KMS-11 (cell line): Measurements from ENCODE around the gene ZNF296.
"Not testable (repeated sequence)": the region's sequence is repeated elsewhere in the genome, so short reads cannot be mapped to it uniquely, and the experiment has no call there.

Experiments
- H2AFZ ChIP-seq: fragments of 200-600 bp; sonication (generic); 2 replicates; pipeline ENCODE4 v1.6.1; 2016; ENCODE audit warnings: antibody characterized with exemption, mixed run types, low read depth
- H3K27ac ChIP-seq: fragments of 200-600 bp; sonication (generic); 2 replicates; pipeline ENCODE4 v1.6.1; 2016; ENCODE audit warnings: mild to moderate bottlenecking, mixed run types
- H3K27me3 ChIP-seq: fragments of 200-600 bp; sonication (generic); 2 replicates; pipeline ENCODE4 v1.6.1; 2017; ENCODE audit warnings: mild to moderate bottlenecking, low read depth, mixed run types, moderate library complexity; ENCODE audit not compliant: insufficient read depth
- H3K36me3 ChIP-seq: fragments of 200-600 bp; sonication (generic); 2 replicates; pipeline ENCODE4 v1.6.1; 2017; ENCODE audit warnings: mild to moderate bottlenecking, mixed run types; ENCODE audit not compliant: insufficient read depth
- H3K4me1 ChIP-seq: fragments of 200-600 bp; sonication (generic); 2 replicates; pipeline ENCODE4 v1.6.1; 2016; ENCODE audit warnings: mild to moderate bottlenecking, low read depth, mixed run types; ENCODE audit not compliant: poor library complexity, severe bottlenecking
- H3K4me2 ChIP-seq: fragments of 200-600 bp; sonication (generic); 2 replicates; pipeline ENCODE4 v1.7.0; 2016; ENCODE audit warnings: mild to moderate bottlenecking, mixed run types
- H3K4me3 ChIP-seq: fragments of 200-600 bp; sonication (generic); IDR thresholded peaks from 2 replicates; pipeline ENCODE4 v1.6.1; 2017; ENCODE audit warnings: low read depth, low read length, mixed read lengths; ENCODE audit not compliant: insufficient read depth
- H3K79me2 ChIP-seq: fragments of 200-600 bp; sonication (generic); 2 replicates; pipeline ENCODE4 v1.6.1; 2016; ENCODE audit warnings: low read depth, mixed run types; ENCODE audit not compliant: insufficient read depth
- H3K9ac ChIP-seq: fragments of 200-600 bp; sonication (generic); 2 replicates; pipeline ENCODE4 v1.6.1; 2016; ENCODE audit warnings: mild to moderate bottlenecking, mixed run types
- H4K20me1 ChIP-seq: fragments of 200-600 bp; sonication (generic); 2 replicates; pipeline ENCODE4 v1.6.1; 2016; ENCODE audit warnings: mild to moderate bottlenecking, mixed run types; ENCODE audit not compliant: insufficient read depth
- CTCF ChIP-seq: fragments of 200-600 bp; sonication (generic); conservative IDR thresholded peaks from 2 replicates; pipeline ENCODE4 v1.6.1; 2017; ENCODE audit warnings: low read depth, mild to moderate bottlenecking, antibody characterized with exemption, low read length, moderate library complexity, mixed read lengths

ZNF296 gene

GRCh38 chr19:45107621-45108150 lies 31.4 kb upstream of the ZNF296 start:
- 0 out of 2 replicates have a peak, but pooled peaks cover 3% of the 10 kb centered on the region for H4K20me1 ChIP-seq
- peaks cover 32% of the 10 kb centered on the region for H3K4me1 ChIP-seq
- no peak for TF ChIP-seq CTCF

GRCh38 chr19:45106363-45106762 lies 30.1 kb upstream of the ZNF296 start:
- H3K79me2 ChIP-seq = peaks cover 90% of the 10 kb centered on the region
- H3K27ac ChIP-seq, H3K4me3 ChIP-seq, H3K36me3 ChIP-seq, H3K9ac ChIP-seq, H3K27me3 ChIP-seq, H4K20me1 ChIP-seq, H2AFZ ChIP-seq, H3K4me2 ChIP-seq: not testable (repeated sequence)
- peaks cover 32% of the 10 kb centered on the region for H3K4me1 ChIP-seq

More at GRCh38 chr19:45107621-45108150, 31.4 kb upstream of the ZNF296 start:
- Histone ChIP-seq H3K27ac (no peak overlapping the region), H3K4me3 (no peak overlapping the region), H3K36me3 (no peaks in the 10 kb centered on the region), H2AFZ (no peak overlapping the region), H3K79me2 (peaks cover 89% of the 10 kb centered on the region), H3K4me2 (no peak overlapping the region), H3K9ac (no peak overlapping the region), H3K27me3 (no peaks in the 10 kb centered on the region)

- Histone ChIP-seq H3K79me2 (peaks cover 93% of the 10 kb centered on the region; the same call in 1 of the 2 replicates), H3K4me1 (peaks cover 22% of the 10 kb centered on the region), H3K36me3 (no peaks in the 10 kb centered on the region), H2AFZ (no peak overlapping the region), H3K27me3 (no peaks in the 10 kb centered on the region), H3K4me3 (no peak overlapping the region), H3K4me2 (no peak overlapping the region; the same call in 1 of the 2 replicates), H3K9ac (no peak overlapping the region), H4K20me1 (0 out of 2 replicates have a peak, but pooled peaks cover 3% of the 10 kb centered on the region), H3K27ac (no peak overlapping the region)
- no peak for TF ChIP-seq CTCF
Measured at GRCh38 chr19:45104658-45105349, 28.5 kb upstream of the ZNF296 start.

GRCh38 chr19:45103508-45104319 lies 27.4 kb upstream of the ZNF296 start:
- Histone ChIP-seq H2AFZ (no peak overlapping the region), H3K9ac (no peak overlapping the region), H3K27ac (no peak overlapping the region), H3K27me3 (no peaks in the 10 kb centered on the region), H3K36me3 (no peaks in the 10 kb centered on the region), H3K4me1 (peaks cover 15% of the 10 kb centered on the region), H3K4me2 (no peak overlapping the region; the same call in 1 of the 2 replicates), H4K20me1 (peaks cover 3% of the 10 kb centered on the region; the same call in 1 of the 2 replicates), H3K79me2 (peaks cover 93% of the 10 kb centered on the region), H3K4me3 (no peak overlapping the region)
- TF ChIP-seq CTCF = no peak
